ENCODE data around the gene CLDN7.
"Not testable (repeated sequence)": the region's sequence is repeated elsewhere in the genome, so short reads cannot be mapped to it uniquely, and the experiment has no call there.

Gene CLDN7

DNA sequence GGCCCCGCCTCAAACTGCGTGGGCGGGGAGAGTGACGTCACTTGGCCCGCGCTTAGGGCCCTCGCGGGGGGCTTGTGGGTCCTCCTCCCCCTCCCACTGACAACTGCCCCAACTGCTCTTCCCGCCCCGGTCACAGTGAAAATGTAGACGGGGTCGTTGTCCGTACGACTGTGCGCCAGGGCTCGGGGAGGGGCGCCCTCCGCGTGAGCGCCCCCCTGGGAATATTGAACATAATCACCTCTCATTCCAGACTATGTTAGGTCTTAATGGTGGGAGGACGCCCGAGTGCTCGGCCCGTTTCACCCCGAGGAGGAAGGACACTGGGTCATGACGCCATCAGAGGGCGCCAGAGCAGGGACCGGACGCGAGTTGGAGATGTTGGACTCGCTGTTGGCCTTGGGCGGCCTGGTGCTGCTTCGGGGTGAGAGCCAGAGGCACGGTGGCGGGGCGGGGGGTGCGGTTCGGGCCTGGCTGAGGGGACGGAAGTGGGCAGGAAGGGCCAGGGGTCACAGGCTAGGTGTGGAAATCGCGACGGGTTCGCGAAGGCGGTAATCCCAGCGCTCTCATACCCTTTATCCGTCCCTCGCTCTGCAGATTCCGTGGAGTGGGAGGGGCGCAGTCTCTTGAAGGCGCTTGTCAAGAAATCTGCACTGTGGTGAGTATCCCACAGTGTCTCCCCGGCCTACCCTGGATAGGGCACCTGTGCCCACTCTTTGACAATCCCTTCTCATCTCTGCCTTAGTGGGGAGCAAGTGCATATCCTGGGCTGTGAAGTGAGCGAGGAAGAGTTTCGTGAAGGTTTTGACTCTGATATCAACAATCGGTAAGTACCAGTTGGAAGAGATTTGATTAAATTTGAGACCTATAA is 9.9 kb downstream of the CLDN7 start, which contains the start of gene ELP5:
ELP5 (plus strand) TSS at position 40 of the 868 bp plus-strand sequence; CDS start at position 376, 336 bp downstream.
- peak; percentile 91 for DNase-seq

DNA sequence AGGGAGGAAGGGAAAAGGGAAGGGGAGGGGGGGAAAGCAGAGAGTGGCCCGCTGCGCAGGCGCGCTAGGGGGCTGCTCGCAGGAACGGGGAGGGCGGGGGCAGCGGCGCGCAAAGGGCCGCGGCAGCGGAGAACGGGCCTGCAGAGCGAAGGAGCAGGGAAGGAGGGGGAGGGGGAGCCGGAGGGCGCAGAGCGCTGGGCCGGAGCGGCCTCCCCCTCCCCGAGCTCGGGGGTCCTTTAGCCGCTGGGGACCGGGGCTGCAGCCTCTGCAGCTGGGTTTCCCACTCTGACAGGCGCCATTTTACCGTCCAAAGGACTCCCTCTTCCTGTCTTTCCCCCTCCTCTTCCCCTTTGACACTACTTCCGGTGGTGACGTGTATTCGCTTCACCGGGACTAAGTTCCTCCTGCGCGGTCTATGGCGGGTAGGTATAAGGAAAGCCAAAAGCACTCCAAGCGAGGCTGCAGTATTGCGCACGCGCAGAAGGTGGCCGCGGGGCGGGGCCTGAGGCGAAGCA is 10.6 kb downstream of the CLDN7 start, which contains the start of gene CTDNEP1:
CTDNEP1 (minus strand) TSS at position 74 of the 515 bp plus-strand sequence. CDS start 438 bp downstream, outside the sequence.
- peak; percentile 97 for DNase-seq

DNA sequence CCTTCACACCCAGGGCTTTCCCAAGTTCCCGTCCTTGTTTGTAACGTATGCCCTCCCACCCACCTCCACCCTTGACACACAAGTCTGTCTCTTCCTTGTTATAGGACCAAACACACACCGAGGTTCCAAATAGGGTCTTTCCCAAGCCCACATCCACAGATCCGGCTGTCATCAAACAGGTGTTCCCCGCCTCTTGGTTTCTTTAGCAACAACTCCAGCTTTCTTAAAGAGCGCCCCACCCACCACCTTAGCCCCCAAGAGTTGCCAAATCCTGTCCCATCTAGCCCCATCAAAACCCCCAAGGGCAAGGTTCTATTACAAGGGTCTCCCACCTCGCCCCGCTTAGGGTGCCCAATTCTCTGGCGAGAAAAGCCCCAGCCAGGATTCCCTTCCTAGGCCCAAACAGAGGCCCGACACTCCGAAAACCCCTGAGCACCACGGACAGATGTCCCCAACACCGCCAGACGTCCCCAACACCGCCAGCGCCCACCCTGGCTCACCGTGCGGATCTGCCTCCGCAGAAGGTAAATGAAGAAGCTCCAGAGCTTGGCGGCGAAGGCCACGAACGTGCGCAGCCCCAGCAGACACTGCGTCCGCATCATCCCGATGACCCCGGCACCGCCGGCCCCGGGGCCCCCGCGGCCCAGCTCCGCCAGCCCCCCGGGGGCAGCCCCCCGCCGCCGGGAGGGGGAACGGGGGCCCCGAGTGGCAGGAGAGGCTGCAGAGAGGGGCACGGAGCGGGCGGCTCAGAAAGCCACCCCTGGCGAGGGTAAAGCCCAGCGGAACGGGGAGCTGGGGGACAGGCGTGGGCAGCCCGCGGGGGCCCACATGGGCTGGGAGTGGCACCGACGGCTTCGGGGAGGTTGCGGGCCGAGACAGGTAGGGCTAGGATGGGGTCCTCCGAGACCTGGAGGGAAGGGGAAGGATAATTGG is 11.3 kb downstream of the CLDN7 start:
- no peak for DNase-seq

DNA sequence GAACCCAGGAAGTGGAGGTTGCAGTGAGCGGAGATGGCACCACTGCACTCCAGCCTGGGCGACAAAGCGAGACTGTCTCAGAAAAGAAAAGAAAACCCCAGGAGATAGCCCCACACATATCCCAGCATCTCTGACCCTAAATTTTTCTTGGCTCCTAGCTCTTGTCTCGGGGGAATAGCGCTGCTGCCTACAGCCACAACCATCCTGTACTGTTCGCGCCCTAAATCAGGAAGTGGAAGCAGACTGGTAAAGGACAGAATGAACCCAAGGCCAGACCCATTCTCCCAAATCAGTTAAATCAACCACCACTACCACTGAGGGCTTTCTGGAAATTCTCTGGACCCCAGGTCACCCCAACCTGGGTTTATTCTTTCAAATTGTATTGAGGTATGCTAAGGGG is 12.4 kb downstream of the CLDN7 start:
- no peak for DNase-seq

DNA sequence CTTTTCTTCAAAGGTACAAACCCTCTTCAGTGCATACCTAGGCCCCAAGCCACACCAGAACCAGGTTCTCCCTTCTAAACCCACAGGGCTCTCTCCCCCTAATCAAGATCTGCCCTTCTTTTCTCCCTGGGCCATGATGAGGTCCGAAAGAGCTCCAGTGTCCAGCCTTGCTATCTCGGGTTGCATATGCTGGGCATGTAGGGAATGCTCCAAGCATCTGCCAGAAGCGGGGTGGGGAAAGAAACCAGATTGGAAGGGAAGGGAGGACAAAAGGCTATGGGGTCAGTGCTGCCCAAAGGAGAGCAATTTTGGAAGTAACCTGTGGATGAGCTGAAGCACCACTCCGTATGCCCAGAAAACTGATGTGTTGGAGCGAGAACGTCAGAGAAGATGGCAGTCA is 13.1 kb downstream of the CLDN7 start:
- no peak for DNase-seq

DNA sequence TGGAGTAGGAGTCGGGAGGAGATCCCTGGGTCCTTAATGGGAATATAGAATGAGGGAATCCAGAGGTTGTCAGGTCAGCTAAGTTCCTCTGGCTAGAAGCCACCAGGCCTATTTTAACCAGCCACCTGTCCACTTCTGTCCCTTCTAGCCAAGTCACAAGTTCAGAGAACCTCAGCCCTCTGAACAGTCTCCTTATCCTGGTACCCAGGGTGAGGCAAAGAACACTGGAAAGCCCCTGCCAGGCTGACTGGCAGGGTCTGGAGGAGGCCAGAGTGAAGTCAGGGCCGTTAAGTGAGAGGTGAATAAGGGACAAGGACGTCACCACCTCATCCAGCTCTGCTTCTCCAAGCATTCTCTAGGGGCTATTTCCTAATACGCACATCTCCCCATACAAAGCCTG is 13.5 kb downstream of the CLDN7 start:
- DNase-seq, result no peak

DNA sequence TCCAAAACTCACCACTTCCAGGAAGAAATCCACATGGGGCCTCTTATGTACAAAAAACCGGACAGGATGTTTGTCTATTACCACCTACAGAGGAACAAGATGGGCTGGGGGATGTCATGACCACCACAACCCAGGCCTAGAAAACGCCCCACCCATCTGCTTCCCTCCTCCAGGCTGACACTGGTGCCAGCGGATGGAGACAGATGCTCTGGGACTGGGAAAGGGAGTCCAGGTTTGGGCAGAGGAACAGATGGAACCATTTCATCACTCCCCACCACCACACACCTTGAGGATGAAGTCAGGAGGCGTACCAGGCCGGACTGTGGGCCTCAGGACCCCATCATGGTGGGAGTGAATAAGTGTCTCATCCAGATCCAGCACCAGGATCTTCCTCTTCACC is 15.5 kb downstream of the CLDN7 start:
- DNase-seq, result no peak

DNA sequence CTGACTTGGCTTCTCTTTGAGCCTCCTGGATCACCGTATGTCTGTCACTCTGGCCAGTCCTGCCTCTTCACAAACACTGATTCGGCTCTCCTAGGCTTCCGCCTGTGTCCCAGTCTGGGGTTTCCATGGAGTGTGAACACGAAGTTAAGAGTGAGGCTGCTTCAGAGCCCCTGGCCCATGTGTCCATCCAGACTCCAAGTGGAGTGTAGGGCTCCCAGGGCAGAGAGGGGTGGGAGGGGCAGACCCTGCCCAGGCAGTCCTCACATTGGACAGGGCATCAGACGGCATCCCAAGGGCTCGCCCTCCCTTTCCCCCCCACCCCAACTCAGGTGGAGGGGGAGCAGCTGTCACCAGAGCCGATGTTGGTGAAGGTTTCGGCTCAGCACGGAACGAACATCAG is 18.4 kb downstream of the CLDN7 start:
- DNase-seq, result not testable (repeated sequence)

DNA sequence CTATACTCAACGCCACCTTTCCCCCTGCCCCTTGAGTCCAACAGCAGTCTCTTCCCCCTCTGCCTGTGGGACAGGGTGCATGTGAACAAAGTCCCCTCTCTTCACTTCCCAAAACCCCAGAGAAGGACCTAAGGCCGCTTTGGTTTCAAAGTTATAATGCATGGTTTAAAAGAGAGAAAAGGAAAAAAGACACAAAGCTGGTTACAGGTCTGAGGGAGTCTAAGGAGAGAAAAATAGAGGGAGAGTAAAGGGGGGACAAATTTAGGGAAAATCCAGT is 18.9 kb downstream of the CLDN7 start:
- no peak for DNase-seq

DNA sequence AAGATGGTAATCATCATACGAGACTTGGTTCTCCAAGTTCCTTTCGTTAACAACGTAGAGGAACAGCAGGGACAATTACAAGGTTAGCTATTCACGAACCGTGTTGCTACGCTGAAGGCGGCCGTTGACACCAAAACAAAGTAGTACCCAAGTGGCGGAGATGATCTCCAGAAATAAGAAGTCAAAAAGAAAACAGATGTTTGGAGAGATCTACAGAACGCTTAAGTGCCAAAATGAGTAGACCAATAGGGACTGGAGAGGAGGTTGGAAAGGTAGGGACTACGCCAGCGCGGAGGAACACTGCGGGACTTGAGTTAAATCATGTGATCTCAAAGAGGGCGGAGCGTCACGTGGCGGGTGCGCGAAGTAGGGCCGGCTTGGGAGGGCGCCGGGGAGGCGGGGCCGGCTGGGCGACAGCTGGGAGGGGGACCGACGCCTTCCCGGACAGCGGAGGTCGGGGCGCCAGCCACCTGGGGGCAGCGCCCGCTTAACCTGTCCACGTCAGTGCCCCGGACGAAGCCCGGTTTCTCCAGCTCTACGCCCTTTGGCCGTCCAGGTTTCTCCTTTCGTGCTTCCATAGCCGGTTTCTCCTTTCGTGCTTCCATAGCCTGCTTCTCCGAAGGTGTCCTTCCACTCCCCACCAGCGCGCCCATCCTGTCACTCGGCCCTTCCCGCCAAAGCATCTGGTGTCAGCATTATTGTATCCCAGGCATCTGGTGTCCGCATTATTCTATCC is 19.4 kb downstream of the CLDN7 start:
- DNase-seq, result peak; percentile 95

DNA sequence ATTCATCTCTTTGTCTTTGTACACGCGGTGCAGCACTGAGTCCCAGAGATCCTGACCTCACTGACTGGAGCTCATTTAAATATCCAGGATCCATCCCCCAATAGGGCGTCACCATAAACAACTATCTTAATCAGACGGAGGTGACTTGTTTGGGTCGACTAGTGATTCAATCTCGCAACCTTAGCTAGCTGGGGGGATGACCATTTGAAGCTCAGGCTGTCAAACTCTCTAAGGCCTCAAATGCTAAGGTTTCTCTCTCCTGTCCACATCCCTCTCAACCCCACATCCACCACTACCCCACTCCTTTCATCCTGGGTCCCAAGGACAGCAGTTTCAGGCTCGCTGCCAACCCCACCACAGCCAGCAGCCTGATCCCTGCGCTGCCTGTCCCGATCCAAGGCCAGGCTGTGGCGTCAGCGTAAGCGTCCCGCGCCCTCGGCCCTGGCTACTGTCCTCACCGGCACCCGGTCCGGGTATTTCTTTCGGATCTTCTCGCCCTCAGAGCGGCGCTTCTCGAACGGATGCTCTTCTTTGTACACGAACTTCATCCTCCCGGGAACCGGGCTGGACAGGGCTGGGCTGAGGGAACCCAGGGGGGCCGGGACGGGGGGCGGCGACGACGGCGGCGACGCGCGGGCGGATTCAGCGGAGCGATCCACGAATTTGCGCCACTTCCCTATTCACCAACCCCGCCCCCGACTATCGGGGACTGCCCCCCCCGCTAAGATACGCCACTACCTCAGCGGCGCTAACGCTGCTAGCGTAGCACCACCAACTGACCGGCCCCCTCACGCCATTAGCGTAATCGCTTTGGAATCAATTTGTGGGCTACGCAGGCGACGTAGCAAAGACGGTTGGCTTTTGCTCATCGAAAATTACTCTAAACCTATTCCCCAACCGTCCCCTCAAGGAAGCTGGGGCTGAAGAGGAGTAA is 20.2 kb downstream of the CLDN7 start, which contains the start of gene GABARAP:
GABARAP (minus strand) TSS at position 667 of the 934 bp plus-strand sequence; CDS start at position 548, 119 bp downstream.
- peak; percentile 89 for DNase-seq

DNA sequence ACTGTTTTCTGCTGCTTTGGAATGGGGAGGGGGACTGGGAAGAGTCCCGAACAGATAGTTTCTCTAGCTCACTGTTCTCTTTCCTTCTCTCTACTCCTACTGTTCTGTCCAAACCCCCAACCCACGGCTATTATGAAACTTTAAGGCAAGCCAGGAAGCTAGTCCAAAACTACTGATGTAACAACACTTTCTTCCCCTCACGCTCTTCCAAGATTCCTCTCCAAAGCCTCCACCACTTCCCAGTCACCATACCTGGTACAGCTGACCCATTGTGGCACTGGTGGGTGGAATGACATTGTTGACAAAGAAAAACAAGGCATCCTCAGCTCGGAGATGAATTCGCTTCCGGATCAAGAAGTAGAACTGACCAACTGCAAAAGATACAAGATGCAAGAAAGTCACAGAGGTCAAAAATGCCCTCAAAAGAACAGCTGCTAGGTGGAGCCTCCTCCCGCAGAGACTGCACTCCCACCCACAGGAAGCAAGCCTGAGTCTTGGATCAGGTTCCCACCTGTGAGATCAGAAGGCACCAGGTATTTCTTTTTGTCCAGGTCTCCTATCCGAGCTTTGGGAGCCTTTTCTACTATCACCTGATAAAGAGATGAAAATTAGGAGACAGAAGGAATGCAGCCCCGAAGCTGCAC is 21.1 kb downstream of the CLDN7 start:
- peak; percentile 37 for DNase-seq

DNA sequence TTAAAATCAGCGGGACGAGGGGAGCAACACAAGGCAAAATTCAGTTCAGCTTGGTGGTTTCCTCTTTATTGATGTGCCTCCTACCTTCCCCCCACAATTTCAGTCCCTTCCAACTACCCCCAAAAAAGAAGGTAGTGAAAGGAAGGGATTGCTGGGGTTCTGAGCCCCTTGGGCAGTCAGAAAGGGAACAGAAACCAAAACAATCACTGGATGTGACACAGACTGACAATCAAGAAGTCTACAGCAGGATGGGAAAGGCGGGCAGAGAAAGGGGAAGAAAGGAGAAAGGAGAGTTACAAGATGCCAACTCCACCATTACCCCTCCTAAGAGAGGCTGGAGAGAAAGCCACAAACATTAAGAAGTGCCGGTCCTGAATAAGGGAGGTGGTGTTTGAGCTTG is 21.9 kb downstream of the CLDN7 start:
- DNase-seq, result no peak

DNA sequence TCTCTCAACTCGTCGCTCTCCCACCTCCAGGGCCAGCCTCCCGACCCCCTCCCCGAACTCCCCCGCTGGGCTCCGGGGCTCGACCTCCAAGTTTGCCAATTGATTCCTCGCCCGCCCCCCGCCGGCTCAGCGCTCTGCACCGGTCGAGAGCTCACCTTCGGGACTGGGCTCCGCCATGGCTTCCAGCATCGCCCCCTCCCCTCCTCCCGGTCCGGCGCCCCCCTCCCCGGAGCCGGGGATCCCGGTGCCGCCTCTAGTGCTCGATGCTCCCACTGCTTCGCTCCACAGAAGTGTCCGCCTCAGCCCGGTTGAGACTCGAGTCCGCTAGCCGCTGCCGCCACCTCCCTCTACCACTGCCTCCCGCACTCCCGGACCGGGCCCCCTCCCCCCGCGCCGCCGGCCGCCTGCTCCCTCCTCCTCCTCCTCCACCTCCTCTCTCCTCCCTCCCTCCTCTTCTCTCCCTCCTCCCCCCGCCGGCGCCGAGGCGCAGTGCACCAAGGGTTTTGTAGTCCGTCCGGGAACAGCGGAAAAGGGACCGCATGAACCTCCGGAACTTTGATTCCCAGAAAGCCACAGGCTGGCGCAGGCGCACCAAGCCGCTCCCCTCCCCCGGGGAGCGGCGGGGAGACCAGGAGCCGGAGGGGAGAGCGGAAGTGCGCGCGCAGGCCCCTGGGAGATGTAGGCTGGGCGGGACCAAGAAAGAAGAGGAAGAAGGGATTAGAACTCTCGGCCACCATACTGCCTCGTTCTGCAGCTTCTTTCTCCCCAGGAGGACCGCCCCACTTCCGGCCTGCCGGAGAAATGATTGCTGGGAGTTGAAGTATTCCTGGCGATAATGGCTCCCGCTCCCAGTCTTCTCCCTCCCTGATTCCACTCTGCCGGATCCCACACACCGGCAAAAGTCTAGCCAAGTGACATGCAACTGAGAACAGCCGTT is 22.9 kb downstream of the CLDN7 start, which contains the start of gene PHF23:
PHF23 (minus strand) TSS at position 367 of the 937 bp plus-strand sequence; CDS start at position 189, 178 bp downstream.
- peak; percentile 98 for DNase-seq

DNA sequence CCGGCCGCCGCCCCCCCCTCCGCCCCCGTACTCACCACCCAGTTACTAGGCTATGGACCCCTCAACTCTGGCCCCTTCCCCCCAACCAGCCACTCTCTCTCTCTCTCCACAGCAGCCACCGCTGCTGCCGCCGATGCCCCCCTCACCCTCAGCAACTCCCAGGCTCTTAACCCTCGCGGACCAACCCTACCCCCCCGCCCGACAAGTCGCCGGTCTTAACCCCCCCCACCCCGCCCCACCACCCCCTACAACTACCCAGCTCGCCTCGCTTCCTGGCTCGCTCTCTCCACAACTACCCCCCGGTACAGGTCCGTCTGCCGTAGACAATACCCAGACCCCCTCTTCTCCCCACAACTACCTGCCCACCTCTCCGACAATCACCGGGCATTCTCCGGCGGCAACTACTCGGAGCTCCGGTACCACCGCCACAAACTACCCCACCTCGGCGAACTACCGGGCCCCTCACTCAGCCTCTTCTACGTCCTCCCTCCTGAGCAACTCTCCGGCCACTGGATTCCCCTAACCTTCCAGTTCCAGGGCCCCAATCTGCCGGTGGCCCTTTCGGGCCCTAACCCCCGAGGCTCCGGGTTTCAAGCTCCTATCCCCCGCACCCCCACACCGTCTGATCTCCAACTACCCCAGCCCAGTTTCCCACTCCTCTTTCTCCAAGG is 23.7 kb downstream of the CLDN7 start:
- DNase-seq, result peak; percentile 52

DNA sequence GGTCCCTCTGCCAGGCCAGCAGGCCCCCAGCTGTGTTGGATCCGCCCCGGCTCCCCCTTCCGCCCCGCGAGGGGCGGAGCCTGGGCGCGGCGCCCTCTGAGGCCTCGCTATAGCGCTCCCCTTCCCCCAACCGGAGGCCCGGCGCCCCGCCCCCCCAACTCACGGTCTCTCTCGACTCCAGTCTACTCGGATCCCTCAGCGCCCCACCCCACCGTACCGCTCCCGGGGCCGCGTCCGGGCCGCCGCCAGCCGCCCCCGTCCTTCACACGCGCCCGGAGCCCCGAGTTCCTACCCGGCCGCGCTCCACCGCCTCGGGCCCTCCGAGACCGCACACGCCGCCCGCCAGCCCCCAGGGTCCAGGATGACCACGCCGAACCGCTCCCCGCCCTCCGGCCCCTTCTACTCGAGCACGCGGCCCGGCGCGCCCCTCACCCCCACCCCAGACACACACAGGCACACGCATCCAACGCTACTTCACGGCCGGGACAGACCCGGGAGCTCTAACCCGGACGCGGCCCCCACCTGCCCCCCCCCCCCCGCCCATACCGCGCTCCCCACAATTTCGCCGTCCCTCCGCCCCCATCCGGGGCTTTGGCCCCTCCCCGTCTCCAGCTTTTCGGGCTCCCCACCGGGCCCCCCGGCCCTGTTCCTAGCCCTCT is 24.4 kb downstream of the CLDN7 start:
- DNase-seq, result peak; percentile 76

DNA sequence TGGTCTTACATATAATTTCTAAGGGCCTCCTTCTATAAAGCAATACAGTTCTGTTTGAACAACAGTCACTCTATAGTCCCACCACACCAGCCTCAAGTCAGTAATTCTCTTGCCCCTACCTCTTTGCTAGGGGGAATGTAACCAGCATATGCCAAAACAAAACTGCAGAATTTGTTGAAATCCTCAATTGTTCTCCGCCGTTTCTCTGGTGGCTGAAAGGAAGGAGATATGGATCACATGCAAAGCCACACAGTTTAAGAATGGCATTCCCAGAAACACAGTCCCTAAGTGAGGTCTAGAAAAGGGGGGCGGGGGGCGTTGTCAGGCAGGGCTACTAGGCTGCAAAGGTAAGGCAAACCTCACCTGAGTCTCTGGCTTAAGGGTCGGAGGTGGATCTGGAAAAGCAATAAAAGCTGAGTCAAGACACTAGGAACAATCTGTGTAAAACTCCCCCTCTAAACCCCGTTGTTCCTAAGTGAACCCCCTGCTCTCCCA is 25.0 kb downstream of the CLDN7 start:
- DNase-seq, result no peak

DNA sequence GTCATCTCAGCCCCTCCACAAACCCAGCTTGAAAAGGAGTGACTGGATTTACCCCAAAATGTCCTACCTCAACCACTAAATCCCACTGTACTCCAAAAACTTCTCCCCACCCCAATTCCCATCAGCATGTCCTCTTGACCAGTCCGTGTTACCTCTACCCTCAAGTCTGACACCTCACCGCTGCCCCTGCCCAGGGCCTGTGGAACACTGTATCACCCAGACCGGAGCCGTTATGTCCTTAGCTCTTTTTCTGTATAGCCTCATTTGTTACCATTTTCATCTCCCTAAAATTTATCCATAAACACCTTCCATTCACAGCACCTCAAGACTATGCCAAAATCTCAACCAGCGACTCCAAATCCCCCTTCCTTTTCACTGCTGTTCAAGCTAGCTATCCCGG is 25.5 kb downstream of the CLDN7 start:
- DNase-seq, result no peak
